Raji (cell line): ENCODE results near the gene RGS8.

Experiments
- POLR2A ChIP-seq: IDR thresholded peaks from 2 replicates; pipeline ENCODE4 v1.6.1; 2011; ENCODE audit warnings: low read depth, low read length, control low read depth; ENCODE audit not compliant: insufficient read depth

The RGS8 gene

GRCh38 chr1:182637769-182638168 lies 46.6 kb downstream of the RGS8 start:
- TF ChIP-seq POLR2A: no peak

GRCh38 chr1:182635871-182636270 lies 48.5 kb downstream of the RGS8 start:
- no peak for TF ChIP-seq POLR2A
